ENCODE measurements around the gene RNF125.
"Not testable (repeated sequence)": the region's sequence is repeated elsewhere in the genome, so short reads cannot be mapped to it uniquely, and the experiment has no call there.

RNF125 gene

DNA sequence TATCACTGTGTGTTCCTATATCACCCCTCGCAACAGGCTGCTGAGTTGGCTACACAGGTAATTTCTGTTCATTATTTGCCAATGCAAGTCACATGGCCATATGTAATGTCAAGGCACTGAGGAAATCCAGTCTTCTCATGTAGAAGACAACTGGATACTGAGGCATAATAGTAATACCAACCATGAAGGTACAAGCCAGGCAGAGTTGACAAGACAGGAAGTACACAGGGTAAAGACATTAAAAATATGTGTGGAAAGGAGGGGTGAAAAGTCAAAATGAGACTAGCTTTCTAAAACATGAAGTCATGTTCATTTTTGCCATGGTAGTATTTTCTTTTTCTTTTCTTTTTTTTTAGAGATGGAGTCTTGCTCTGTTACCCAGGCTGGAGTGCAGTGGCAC lies 55.6 kb downstream of the RNF125 start:
- DNase-seq (ENCODE audit: low spot score) = no peak
- TF ChIP-seq, protein P1, sequence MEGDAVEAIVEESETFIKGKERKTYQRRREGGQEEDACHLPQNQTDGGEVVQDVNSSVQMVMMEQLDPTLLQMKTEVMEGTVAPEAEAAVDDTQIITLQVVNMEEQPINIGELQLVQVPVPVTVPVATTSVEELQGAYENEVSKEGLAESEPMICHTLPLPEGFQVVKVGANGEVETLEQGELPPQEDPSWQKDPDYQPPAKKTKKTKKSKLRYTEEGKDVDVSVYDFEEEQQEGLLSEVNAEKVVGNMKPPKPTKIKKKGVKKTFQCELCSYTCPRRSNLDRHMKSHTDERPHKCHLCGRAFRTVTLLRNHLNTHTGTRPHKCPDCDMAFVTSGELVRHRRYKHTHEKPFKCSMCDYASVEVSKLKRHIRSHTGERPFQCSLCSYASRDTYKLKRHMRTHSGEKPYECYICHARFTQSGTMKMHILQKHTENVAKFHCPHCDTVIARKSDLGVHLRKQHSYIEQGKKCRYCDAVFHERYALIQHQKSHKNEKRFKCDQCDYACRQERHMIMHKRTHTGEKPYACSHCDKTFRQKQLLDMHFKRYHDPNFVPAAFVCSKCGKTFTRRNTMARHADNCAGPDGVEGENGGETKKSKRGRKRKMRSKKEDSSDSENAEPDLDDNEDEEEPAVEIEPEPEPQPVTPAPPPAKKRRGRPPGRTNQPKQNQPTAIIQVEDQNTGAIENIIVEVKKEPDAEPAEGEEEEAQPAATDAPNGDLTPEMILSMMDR (IDR thresholded peaks at IDR 0.05; ENCODE audit: extremely low read depth, missing control alignments) = no peak

DNA sequence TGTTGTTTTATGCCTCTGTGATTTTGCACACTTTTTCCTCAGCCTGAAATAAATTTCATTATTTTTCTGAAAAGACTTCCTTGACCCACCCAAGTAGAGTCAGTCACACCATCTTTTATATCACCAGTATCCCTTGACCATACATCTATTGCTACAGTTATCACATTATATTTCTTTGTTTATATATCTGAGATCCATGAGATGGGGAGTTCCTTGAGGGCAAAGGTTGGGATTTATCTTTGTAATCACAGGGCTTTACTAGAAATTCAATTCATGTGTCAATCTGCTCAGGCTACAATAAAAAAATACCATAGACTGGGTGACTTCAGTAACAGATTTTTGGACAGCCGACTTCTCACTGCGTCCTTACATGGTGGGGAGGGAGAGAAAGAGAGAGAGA lies 60.2 kb downstream of the RNF125 start:
- TF ChIP-seq, protein P1 (IDR thresholded peaks at IDR 0.05; ENCODE audit: extremely low read depth, missing control alignments) = no peak
- no peak for DNase-seq (ENCODE audit: low spot score)

DNA sequence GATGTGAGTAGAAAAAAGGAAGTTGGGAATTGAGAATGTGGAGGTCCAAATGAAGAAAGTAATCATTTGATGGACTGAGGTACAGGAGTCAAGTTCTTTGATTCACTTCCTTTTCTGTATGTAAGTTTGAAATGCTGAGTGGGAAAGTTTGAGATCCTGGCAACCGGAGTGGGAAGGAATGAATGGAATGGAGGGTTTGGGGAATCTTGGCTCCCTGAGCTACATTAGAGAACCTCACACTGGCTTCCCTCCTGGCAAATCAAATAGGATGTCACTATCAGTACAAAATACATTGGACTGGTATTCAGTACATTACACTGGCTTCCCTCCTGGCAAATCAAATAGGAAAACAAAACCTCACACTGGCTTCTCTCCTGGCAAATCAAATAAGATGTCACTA lies 63.3 kb downstream of the RNF125 start:
- TF ChIP-seq, protein P1 (IDR thresholded peaks at IDR 0.05; ENCODE audit: extremely low read depth, missing control alignments) = no peak
- no peak for DNase-seq (ENCODE audit: low spot score)

DNA sequence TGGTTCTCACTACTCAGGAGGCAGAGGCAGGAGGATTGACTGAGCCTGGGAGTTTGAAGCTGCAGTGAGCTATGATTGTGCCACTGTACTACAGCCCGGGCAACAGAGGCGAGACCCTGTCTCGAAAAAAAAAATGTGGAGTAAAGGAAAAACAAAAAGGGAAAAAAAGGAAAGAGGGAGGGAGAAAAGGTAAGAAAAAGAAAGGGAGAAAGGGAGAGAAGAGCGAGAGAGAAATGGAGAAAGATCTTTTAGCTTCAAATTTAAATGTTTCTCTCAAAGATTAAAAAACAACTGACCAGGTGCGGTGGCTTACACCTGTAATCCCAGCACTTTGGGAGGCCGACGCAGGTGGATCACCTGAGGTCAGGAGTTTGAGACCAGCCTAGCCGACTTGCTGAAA lies 65.2 kb downstream of the RNF125 start:
- no peak for DNase-seq (ENCODE audit: low spot score)
- TF ChIP-seq, protein P1 (IDR thresholded peaks at IDR 0.05; ENCODE audit: extremely low read depth, missing control alignments) = no peak

DNA sequence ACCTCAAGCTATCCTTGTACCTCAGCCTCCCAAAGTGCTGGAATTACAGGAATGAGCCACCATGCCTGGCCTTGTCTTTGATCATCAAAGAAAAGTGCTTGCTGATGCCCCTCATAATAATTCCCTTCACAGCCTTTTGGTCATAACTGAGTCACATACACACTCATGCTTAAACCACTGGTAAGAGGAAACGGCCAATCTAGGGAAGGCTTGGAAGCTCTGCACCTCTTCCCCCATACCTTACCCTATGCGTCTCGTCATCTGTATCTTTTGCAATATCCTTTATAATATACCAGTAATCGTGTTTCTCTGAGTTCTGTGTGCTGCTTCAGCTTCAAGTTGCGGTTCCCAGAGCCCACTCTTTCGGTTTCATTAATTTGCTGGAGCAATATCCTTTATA lies 68.3 kb downstream of the RNF125 start:
- TF ChIP-seq, protein P1 (IDR thresholded peaks at IDR 0.05; ENCODE audit: extremely low read depth, missing control alignments) = no peak
- no peak for DNase-seq (ENCODE audit: low spot score)

DNA sequence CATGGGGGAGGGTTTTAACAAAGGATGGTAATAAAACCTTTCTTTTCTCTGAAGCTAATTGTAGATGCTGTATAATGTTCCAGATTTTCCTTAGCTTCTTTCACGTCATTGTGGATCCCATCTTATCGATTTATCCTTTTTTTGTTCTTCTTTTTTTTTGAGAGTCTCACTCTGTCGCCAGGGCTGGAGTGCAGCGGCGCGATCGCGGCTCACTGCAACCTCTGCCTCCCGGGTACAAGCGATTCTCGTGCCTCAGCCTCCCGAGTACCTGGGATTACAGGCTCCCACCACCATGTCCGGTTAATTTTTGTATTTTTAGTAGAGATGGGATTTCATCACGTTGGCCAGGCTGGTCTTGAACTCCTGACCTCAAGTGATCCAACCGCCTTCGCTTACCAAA lies 72.2 kb downstream of the RNF125 start:
- not testable (repeated sequence) for DNase-seq (ENCODE audit: low spot score)

DNA sequence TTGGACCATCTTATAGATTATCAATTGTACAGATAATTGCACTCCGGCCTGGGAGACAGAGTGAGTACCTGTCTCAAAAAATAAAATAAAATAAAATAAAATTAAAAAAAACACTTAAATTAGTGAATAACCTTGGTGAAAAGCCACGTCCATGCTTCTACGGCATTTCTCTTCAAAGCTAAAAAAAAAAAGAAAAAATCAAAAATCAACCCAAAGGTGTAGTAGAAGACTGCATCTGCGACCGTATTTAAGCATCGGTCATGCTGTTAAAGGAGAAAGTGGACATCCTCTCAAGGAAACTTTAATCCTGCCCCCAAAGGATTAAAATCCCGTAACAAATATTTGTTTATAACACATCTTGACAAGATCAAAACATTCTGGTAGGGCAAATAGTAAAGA lies 72.7 kb downstream of the RNF125 start:
- TF ChIP-seq, protein P1 (IDR thresholded peaks at IDR 0.05; ENCODE audit: extremely low read depth, missing control alignments) = no peak
- DNase-seq (ENCODE audit: low spot score) = no peak

DNA sequence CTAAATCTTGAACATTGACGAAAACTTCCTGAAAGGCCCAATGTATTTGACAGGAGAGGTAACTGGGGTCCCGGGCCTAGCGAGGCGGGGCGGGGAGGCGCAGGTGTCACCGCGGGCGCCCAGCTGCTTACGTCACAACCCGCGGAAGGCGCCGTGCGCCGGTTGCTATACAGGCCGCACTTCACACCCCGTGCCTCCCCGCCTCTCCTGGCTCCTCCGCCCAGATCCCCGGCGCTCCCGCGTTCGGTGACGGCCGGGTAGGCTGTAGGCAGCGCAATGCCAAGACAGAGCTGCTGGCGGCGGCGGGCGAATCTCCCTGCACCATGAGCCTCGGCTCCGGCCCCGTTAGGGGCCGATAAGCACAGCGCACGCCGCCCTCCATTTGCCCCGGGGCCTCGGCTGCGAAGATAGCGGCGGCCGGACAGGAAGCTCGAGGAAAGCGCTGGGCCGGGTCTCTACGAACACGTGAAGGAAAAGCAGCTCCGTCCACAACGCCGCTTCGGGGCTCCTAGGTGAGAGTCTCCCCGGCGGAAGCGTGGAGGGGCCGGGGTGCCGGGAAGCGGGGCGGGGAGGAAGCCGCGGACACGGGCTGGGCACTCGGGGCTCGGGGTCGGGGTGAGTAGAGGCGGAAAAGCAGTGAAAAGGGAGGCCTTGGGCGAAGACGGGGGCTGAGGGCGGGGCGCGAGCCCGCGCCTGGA lies 73.2 kb downstream of the RNF125 start, which contains the start of gene RNF138:
Gene RNF138 (plus strand): TSS at position 151 of the 698 bp plus-strand sequence. CDS start 903 bp downstream, outside the sequence.
- TF ChIP-seq, protein P1 (IDR thresholded peaks at IDR 0.05; ENCODE audit: extremely low read depth, missing control alignments) = no peak
- DNase-seq (ENCODE audit: low spot score) = peak; percentile 84
